Stimulated activated memory B cell treated with anti-CD40 and anti-IgM and Interleukin-4, amounts not matched to agents 10 μg/mL and 1 μg/mL and 100 μg/mL, for 72 hours (primary cell): ENCODE results near the gene MAGEA3.
"Not testable (repeated sequence)": the region's sequence is repeated elsewhere in the genome, so short reads cannot be mapped to it uniquely, and the experiment has no call there.

ENCODE experiments used
- ATAC-seq: fragments of 150-1000 bp; cut with Tn5 transposase; 2 replicates; pipeline ENCODE4 v1.10.0; 2021
- H3K27ac Mint-ChIP-seq: one replicate; pipeline ENCODE4 v1.8.0; 2022; ENCODE audit warnings: mild to moderate bottlenecking, mixed read lengths
- H3K27me3 Mint-ChIP-seq: one replicate; pipeline ENCODE4 v1.8.0; 2022; ENCODE audit warnings: mixed read lengths
- H3K36me3 Mint-ChIP-seq: one replicate; pipeline ENCODE4 v1.8.0; 2022; ENCODE audit warnings: mixed read lengths
- H3K4me1 Mint-ChIP-seq: one replicate; pipeline ENCODE4 v1.8.0; 2022; ENCODE audit warnings: mixed read lengths
- H3K4me3 Mint-ChIP-seq: one replicate; pipeline ENCODE4 v1.8.0; 2022; ENCODE audit warnings: mild to moderate bottlenecking, moderate library complexity, mixed read lengths
- H3K9me3 Mint-ChIP-seq: one replicate; pipeline ENCODE4 v1.8.0; 2022; ENCODE audit warnings: mixed read lengths

The MAGEA3 gene

DNA sequence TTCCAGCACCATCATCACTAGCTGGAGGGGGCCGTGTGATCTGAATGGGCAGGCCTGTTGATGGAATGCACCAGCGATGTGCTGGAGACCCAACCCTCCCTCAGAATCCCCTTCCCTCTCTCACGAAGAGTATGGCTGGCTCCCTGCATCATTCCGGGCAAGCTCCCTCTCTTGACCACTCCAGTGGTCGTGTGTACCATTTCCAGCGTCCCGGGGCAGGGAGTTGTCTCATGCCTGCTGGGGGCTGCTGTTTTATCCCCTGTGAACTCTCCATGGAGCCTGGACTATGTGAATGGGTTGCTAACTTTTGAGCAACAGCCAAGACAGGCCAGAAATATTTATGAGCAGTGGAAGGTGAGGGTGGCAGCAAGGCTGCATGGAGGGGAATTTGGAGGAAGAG lies 26.8 kb downstream of the MAGEA3 start:
- Mint-ChIP-seq H3K27me3 (no peaks in the 10 kb centered on the region), H3K4me3 (no peak overlapping the region), H3K9me3 (no peaks in the 10 kb centered on the region), H3K27ac (no peak overlapping the region), H3K4me1 (no peaks in the 10 kb centered on the region), H3K36me3 (no peaks in the 10 kb centered on the region)
- no peak for ATAC-seq

DNA sequence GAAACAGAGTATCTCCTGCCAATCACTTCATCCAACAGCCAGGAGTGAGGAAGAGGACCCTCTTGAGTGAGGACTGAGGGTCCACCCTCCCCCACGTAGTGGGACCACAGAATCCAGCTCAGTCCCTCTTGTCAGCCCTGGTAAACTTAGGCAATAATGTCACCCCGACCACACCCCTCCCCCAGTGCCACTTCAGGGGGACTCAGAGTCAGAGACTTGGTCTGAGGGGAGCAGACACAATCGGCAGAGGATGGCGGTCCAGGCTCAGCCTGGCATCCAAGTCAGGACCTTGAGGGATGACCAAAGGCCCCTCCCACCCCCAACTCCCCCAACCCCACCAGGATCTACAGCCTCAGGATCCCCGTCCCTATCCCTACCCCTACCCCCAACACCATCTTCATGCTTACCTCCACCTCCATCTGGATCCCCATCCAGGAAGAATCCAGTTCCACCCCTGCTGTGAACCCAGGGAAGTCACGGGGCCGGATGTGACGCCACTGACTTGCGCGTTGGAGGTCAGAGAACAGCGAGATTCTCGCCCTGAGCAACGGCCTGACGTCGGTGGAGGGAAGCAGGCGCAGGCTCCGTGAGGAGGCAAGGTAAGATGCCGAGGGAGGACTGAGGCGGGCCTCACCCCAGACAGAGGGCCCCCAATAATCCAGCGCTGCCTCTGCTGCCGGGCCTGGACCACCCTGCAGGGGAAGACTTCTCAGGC lies 34.8 kb downstream of the MAGEA3 start, which contains the start of the genes CSAG1 and MAGEA12:
CSAG1 (minus strand) TSS at position 461 of the 715 bp plus-strand sequence. CDS start 1,261 bp downstream, outside the sequence.
MAGEA12 (plus strand) TSS at position 497 of the 715 bp plus-strand sequence. CDS start 2,405 bp downstream, outside the sequence.
- no peaks in the 10 kb centered on the region for H3K4me1 Mint-ChIP-seq
- ATAC-seq = no peak
- no peaks in the 10 kb centered on the region for H3K9me3 Mint-ChIP-seq
- H3K27ac Mint-ChIP-seq = no peak within 1 kb of the TSS
- no peaks in the 10 kb centered on the region for H3K36me3 Mint-ChIP-seq
- H3K27me3 Mint-ChIP-seq = no peaks in the 10 kb centered on the region
- no peak within 1 kb of the TSS for H3K4me3 Mint-ChIP-seq

DNA sequence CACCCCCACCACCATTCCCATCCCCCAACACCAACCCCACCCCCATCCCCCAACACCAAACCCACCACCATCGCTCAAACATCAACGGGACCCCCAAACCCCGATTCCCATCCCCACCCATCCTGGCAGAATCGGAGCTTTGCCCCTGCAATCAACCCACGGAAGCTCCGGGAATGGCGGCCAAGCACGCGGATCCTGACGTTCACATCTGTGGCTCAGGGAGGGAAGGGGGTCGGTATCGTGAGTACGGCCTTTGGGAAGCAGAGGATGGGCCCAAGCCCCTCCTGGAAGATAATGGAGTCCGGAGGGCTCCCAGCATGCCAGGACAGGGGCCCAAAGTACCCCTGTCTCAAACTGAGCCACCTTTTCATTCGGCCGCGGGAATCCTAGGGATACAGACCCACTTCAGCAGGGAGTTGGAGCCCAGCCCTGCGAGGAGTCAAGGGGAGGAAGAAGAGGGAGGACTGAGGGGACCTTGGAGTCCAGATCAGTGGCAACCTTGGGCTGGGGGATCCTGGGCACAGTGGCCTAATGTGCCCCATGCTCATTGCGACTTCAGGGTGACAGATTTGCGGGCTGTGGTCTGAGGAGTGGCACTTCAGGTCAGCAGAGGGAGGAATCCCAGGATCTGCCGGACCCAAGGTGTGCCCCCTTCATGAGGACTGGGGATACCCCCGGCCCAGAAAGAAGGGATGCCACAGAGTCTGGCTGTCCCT lies 35.7 kb downstream of the MAGEA3 start:
- ATAC-seq, H3K4me1 Mint-ChIP-seq, H3K27ac Mint-ChIP-seq, H3K9me3 Mint-ChIP-seq, H3K27me3 Mint-ChIP-seq, H3K4me3 Mint-ChIP-seq, H3K36me3 Mint-ChIP-seq: not testable (repeated sequence)

DNA sequence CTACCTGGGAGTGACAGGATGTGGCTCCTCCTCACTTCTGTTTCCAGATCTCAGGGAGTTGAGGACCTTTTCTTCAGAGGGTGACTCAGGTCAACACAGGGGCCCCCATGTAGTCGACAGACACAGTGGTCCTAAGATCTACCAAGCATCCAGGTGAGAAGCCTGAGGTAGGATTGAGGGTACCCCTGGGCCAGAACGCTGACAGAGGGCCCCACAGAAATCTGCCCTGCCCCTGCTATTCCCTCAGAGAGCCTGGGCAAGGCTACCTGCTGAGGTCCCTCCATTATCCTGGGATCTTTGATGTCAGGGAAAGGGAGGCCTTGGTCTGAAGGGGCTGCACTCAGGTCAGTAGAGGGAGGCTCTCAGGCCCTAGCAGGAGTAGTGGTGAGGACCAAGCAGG lies 36.5 kb downstream of the MAGEA3 start:
- H3K27ac Mint-ChIP-seq = no peak overlapping the region
- H3K4me1 Mint-ChIP-seq = no peaks in the 10 kb centered on the region
- H3K9me3 Mint-ChIP-seq = no peaks in the 10 kb centered on the region
- no peaks in the 10 kb centered on the region for H3K36me3 Mint-ChIP-seq
- no peaks in the 10 kb centered on the region for H3K27me3 Mint-ChIP-seq
- no peak overlapping the region for H3K4me3 Mint-ChIP-seq
- ATAC-seq = no peak

DNA sequence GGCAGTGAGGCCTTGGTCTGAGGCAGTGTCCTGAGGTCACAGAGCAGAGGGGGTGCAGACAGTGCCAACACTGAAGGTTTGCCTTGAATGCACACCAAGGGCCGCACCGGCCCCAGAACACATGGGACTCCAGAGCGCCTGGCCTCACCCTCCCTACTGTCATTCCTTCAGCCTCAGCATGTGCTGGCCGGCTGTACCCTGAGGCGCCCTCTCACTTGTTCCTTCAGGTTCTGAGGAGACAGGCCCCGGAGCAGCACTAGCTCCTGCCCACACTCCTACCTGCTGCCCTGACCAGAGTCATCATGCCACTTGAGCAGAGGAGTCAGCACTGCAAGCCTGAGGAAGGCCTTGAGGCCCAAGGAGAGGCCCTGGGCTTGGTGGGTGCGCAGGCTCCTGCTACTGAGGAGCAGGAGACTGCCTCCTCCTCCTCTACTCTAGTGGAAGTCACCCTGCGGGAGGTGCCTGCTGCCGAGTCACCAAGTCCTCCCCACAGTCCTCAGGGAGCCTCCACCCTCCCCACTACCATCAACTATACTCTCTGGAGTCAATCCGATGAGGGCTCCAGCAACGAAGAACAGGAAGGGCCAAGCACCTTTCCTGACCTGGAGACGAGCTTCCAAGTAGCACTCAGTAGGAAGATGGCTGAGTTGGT lies 37.4 kb downstream of the MAGEA3 start:
- Mint-ChIP-seq H3K4me3 (no peak overlapping the region), H3K4me1 (no peaks in the 10 kb centered on the region), H3K27me3 (no peaks in the 10 kb centered on the region), H3K36me3 (no peaks in the 10 kb centered on the region), H3K27ac (no peak overlapping the region), H3K9me3 (no peaks in the 10 kb centered on the region)
- no peak for ATAC-seq

DNA sequence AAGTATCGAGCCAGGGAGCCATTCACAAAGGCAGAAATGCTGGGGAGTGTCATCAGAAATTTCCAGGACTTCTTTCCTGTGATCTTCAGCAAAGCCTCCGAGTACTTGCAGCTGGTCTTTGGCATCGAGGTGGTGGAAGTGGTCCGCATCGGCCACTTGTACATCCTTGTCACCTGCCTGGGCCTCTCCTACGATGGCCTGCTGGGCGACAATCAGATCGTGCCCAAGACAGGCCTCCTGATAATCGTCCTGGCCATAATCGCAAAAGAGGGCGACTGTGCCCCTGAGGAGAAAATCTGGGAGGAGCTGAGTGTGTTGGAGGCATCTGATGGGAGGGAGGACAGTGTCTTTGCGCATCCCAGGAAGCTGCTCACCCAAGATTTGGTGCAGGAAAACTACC lies 37.9 kb downstream of the MAGEA3 start:
- not testable (repeated sequence) for H3K4me1 Mint-ChIP-seq, H3K36me3 Mint-ChIP-seq, ATAC-seq, H3K4me3 Mint-ChIP-seq, H3K27ac Mint-ChIP-seq, H3K9me3 Mint-ChIP-seq, H3K27me3 Mint-ChIP-seq

DNA sequence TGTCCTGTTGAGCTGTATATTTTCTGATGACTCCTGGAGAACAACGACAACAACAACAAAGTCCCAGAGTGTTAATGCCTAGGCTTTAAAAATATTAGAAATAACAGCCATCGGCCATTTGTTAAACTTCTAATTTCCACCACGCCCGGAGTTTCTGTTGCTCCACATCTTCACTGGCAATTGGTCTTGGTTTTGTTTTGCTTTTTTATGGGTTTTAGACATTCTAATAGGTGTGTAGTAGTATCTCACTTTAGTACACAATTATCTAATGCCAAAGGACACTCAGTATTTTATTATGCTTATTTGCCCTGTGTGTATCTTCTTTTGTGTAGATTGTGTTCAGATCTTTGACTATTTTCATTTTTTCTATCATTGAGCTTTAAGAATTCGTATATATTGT lies 40.0 kb downstream of the MAGEA3 start:
- Mint-ChIP-seq H3K27ac (no peak overlapping the region), H3K4me3 (no peak overlapping the region), H3K9me3 (no peaks in the 10 kb centered on the region), H3K36me3 (no peaks in the 10 kb centered on the region), H3K27me3 (no peaks in the 10 kb centered on the region), H3K4me1 (no peaks in the 10 kb centered on the region)
- no peak for ATAC-seq
